HG02970 (cell line): ENCODE measurements around the gene TMSB15C.
"Not testable (repeated sequence)": the region's sequence is repeated elsewhere in the genome, so short reads cannot be mapped to it uniquely, and the experiment has no call there.

Experiments
- ATAC-seq: cut with Tn5 transposase; IDR thresholded peaks from one replicate; pipeline ENCODE4 v1.9.1; 2021; ENCODE audit warnings: mild to moderate bottlenecking, moderate library complexity, moderate number of reproducible peaks; ENCODE audit not compliant: unreplicated experiment, low FRiP score

TMSB15C gene

DNA sequence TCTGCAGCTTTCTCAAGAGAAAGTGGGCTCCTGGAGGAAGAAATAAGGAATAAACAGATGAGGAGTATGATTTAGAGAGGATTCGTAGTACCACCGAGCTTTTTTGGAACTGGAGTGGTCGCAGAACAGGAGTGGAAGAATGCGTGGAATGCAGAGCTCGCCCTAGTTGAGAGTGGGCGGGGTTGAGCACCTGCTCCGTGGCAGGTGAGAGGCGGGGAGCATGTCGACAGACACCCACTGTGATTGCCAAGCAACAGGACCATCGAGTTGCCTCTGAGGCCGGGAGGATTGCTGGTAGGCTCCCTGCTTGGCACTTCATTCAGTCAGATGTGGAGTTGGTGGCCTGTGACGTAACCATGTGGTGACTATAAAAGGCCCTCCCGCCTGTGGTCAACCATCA is 21.1 kb downstream of the TMSB15C start:
- not testable (repeated sequence) for ATAC-seq

DNA sequence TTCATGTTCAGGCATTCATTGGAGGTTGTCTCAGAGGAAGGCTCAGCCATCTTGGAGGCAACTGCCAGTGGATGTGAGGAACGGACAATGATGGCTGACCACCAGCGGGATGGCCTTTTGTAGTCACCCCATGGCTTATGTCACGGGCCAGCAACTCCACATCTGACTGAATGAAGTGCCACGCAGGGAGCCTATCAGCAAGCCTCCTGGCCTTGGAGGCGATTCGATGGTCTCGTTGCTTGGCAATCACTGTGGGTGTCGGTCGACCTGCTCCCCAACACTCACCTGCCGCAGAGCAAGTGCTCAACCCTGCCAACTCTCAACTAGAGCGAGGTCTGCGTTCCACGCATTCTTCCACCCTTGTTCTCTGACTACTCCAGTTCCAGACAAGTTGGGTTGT is 28.9 kb downstream of the TMSB15C start:
- ATAC-seq: no peak

DNA sequence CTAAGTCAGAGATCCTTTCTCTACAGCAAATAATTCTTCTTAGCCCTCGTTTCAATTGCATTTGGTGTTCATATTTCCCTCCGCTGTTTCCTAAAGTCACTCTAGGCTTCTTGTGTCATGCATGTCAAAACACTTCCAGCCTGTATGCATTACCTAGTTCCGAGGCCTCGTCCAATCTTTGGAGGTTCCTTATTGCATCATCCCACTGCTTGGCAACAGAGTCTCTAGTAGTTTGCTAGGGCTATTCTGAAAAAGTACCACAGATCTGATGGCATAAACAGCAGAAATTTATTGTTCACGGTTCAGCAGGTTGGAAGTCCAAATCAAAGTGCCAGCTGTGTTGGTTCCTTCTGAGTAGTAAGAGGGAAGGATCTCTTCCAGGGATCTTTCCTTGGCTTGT is 30.4 kb downstream of the TMSB15C start:
- ATAC-seq: no peak

DNA sequence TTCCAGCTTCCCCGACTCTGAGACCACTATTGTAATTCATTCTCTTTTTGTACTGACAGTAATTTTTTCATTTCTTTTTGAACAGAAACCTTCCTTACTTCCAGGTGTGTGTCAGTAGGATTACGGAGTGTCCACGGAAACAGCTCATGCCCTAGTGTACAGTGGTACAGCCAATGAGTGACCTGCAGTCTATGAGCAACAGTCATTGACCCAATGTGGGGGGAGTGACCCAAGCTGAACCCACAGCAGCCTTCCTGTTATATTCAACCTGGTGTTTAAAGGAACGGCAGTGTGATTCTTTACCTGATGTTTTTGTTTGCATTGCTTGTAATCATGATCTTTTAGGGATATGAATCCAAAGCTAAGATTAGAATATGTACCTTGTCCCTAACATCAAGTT is 35.0 kb downstream of the TMSB15C start:
- ATAC-seq: no peak

DNA sequence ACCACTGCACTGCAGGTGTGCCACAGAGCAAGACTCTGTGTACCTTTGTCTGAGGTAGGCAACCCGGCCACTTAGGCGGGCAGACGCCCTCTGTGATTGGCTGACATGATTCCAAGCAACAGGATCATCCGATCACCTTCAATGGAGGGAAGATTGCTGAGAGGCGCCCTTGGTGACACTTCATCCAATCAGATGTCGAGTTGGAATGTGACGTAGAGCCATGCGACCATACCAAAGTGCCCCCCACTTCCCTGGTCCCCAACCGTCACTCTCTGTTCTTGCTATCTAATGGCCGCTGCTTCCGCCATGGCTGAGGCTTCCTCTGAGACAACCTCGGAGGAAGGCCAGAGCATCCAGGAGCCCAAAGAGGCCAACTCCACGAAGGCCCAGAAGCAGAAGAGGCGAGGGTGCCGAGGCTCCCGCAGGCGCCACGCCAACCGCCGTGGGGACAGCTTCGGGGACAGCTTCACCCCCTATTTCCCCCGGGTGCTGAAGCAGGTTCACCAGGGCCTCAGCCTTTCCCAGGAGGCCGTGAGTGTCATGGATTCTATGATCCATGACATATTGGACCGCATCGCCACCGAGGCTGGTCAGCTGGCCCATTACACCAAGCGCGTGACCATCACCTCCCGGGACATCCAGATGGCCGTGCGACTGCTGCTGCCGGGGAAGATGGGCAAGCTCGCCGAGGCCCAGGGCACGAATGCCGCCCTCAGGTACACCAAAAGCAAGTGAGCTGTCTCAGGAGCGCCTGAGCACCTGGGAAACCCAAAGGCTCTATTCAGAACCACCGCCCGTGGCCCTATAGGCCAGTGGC is 36.1 kb downstream of the TMSB15C start, which contains the start of gene H2BW2:
H2BW2 (plus strand) TSS at position 268 of the 817 bp plus-strand sequence; CDS start at position 307, 39 bp downstream.
- ATAC-seq: no peak
